IMR-90 (cell line): ENCODE data around the gene LAMB3. TPM values are rescaled to one million over a fixed set of nuclear protein-coding genes. Genes with fewer than 3 reads are reported as not detected.

Experiments
- ATAC-seq: fragments of 200-7000 bp; cut with Tn5 transposase; 2 replicates; pipeline ENCODE4 v1.9.1; 2020; ENCODE audit warnings: low read depth, mild to moderate bottlenecking, moderate library complexity
- BruUV-seq: library from RNA; stranded (reverse); fragments of 400-500 nt; replicated peaks from 2 replicates; lab custom pipeline; 2021; lab: Mats Ljungman, UMichigan
- CTCF ChIA-PET: fragments of 300-600 bp; formaldehyde crosslinking; extraction: SDS; loops from one replicate; lab custom pipeline; 2021; ENCODE audit warnings: antibody characterized with exemption; lab: Yijun Ruan, JAX
- POLR2A ChIA-PET: fragments of 300-600 bp; sonication (Branson Sonifier 250); formaldehyde crosslinking; loops from one replicate; lab custom pipeline; 2022; ENCODE audit warnings: antibody characterized with exemption; ENCODE audit not compliant: unreplicated experiment; lab: Charles Lee
- DNase-seq: peaks from one replicate; pipeline ENCODE4 v3.0.0; 2013
- H2AFZ ChIP-seq: replicated peaks from 2 replicates; pipeline ENCODE3; 2013; ENCODE audit warnings: low read length, mild to moderate bottlenecking; ENCODE audit not compliant: poor library complexity
- H2AK5ac ChIP-seq: 2 replicates; pipeline ENCODE4 v1.6.1; 2013; ENCODE audit warnings: low read depth, low read length, inconsistent platforms
- H2AK9ac ChIP-seq: replicated peaks from 2 replicates; pipeline ENCODE3; 2013; ENCODE audit warnings: mild to moderate bottlenecking, low read depth, low read length, moderate library complexity; ENCODE audit not compliant: poor library complexity
- H2BK120ac ChIP-seq: 2 replicates; pipeline ENCODE4 v1.6.1; 2013; ENCODE audit warnings: low read depth, low read length, inconsistent platforms
- H2BK15ac ChIP-seq: 3 replicates; pipeline ENCODE4 v1.6.1; 2013; ENCODE audit warnings: low read depth, low read length, inconsistent platforms
- H2BK20ac ChIP-seq: 2 replicates; pipeline ENCODE4 v1.6.1; 2013; ENCODE audit warnings: low read depth, mild to moderate bottlenecking, inconsistent platforms, low read length, moderate library complexity
- H2BK5ac ChIP-seq: 2 replicates; pipeline ENCODE4 v1.6.1; 2013; ENCODE audit warnings: mild to moderate bottlenecking, low read depth, low read length, inconsistent platforms; ENCODE audit not compliant: poor library complexity, severe bottlenecking
- H3K14ac ChIP-seq: replicated peaks from 2 replicates; pipeline ENCODE4 v1.6.1; 2013; ENCODE audit warnings: low read depth, low read length, inconsistent platforms
- H3K18ac ChIP-seq: 2 replicates; pipeline ENCODE4 v1.6.1; 2013; ENCODE audit warnings: low read depth, low read length, control low read depth
- H3K23ac ChIP-seq: 2 replicates; pipeline ENCODE4 v1.6.1; 2013; ENCODE audit warnings: low read depth, low read length, inconsistent platforms
- H3K27ac ChIP-seq: 2 replicates; pipeline ENCODE4 v1.5.1; 2013; ENCODE audit warnings: mild to moderate bottlenecking, control low read depth, low read length; ENCODE audit not compliant: insufficient read depth
- H3K27me3 ChIP-seq: 2 replicates; pipeline ENCODE4 v1.6.1; 2013; ENCODE audit warnings: low read length; ENCODE audit not compliant: control insufficient read depth, insufficient read depth
- H3K36me3 ChIP-seq: 2 replicates; pipeline ENCODE4 v1.6.1; 2013; ENCODE audit warnings: low read length, mixed read lengths; ENCODE audit not compliant: control insufficient read depth, insufficient read depth
- H3K4ac ChIP-seq: 2 replicates; pipeline ENCODE4 v1.6.1; 2013; ENCODE audit warnings: low read depth, low read length, inconsistent platforms
- H3K4me1 ChIP-seq: 2 replicates; pipeline ENCODE4 v1.6.1; 2013; ENCODE audit warnings: low read length, mixed read lengths; ENCODE audit not compliant: control insufficient read depth, insufficient read depth
- H3K4me2 ChIP-seq: 2 replicates; pipeline ENCODE4 v1.6.1; 2013; ENCODE audit warnings: low read depth, mild to moderate bottlenecking, control low read depth, low read length, moderate library complexity
- H3K4me3 ChIP-seq: 2 replicates; pipeline ENCODE4 v1.5.1; 2013; ENCODE audit warnings: low read depth, mild to moderate bottlenecking, control low read depth, low read length, moderate library complexity; ENCODE audit not compliant: insufficient read depth
- H3K56ac ChIP-seq: 2 replicates; pipeline ENCODE4 v1.6.1; 2013; ENCODE audit warnings: low read length, inconsistent platforms; ENCODE audit not compliant: insufficient read depth; ENCODE audit errors: extremely low read depth
- H3K79me1 ChIP-seq, 2 experiments: 2 replicates each; pipeline ENCODE4 v1.6.1; 2013; ENCODE audit warnings: low read length in 2 of 2, inconsistent platforms in 1 of 2, low read depth in 1 of 2
- H3K9ac ChIP-seq: 2 replicates; pipeline ENCODE4 v1.6.1; 2013; ENCODE audit warnings: low read depth, low read length, control low read depth
- H3K9me1 ChIP-seq: 2 replicates; pipeline ENCODE4 v1.6.1; 2013; ENCODE audit warnings: low read length, inconsistent platforms; ENCODE audit not compliant: insufficient read depth
- H3K9me3 ChIP-seq: 2 replicates; pipeline ENCODE4 v1.6.1; 2013; ENCODE audit warnings: low read length; ENCODE audit not compliant: control insufficient read depth, insufficient read depth
- H4K20me1 ChIP-seq: 2 replicates; pipeline ENCODE4 v1.6.1; 2013; ENCODE audit warnings: low read length, inconsistent platforms; ENCODE audit not compliant: insufficient read depth
- H4K5ac ChIP-seq: 2 replicates; pipeline ENCODE4 v1.6.1; 2013; ENCODE audit warnings: mild to moderate bottlenecking, low read depth, low read length, control low read depth
- H4K8ac ChIP-seq, 2 experiments: 2 replicates each; pipeline ENCODE4 v1.6.1; 2013; ENCODE audit warnings: low read depth in 2 of 2, low read length in 2 of 2, control low read depth in 1 of 2, inconsistent platforms in 1 of 2
- H4K91ac ChIP-seq: 2 replicates; pipeline ENCODE4 v1.6.1; 2013; ENCODE audit warnings: low read depth, low read length, inconsistent platforms; ENCODE audit not compliant: insufficient read depth
- CHD1 ChIP-seq: IDR thresholded peaks from 2 replicates; pipeline ENCODE4 v1.6.1; 2012; ENCODE audit warnings: low read depth, low read length, improper control_type of control experiment
- CTCF ChIP-seq: conservative IDR thresholded peaks from 2 replicates; pipeline ENCODE4 v1.5.1; 2012; ENCODE audit warnings: mild to moderate bottlenecking, low read depth, low read length, improper control_type of control experiment
- FOS ChIP-seq: fragments of 150-350 bp; IDR thresholded peaks from 2 replicates; pipeline ENCODE4 v1.6.1; 2016; ENCODE audit warnings: low read depth, low read length
- RAD21 ChIP-seq: IDR thresholded peaks from 2 replicates; pipeline ENCODE4 v1.6.1; 2012; ENCODE audit warnings: low read length, improper control_type of control experiment
- RCOR1 ChIP-seq: IDR thresholded peaks from 2 replicates; pipeline ENCODE4 v1.6.1; 2012; ENCODE audit warnings: mild to moderate bottlenecking, low read length, improper control_type of control experiment; ENCODE audit not compliant: insufficient replicate concordance
- WGBS, 2 experiments: methylation state at CpG; one replicate each; pipeline versions ENCODE4 v1.1.5 to v1.1.7; 2013; ENCODE audit warnings: missing lambda C conversion rate in 2 of 2; ENCODE audit not compliant: insufficient read length in 1 of 2; ENCODE audit errors: extremely low coverage in 2 of 2; 5-methylcytosine and 5-hydroxymethylcytosine counted together
- dilution Hi-C: fragments of 300-500 bp; cut with HindIII; formaldehyde crosslinking; loops from one replicate; pipeline ENCODE4 v1.14.3; 2018; ENCODE audit warnings: low sequenced_read_pairs; ENCODE audit not compliant: unreplicated experiment
- in situ Hi-C: fragments of 300-500 bp; cut with MboI; formaldehyde crosslinking; loops from 3 replicates; pipeline ENCODE4 v1.14.3; 2019; ENCODE audit warnings: low sequenced_read_pairs, inconsistent platforms, mixed read lengths
- intact Hi-C: fragments of 100-400 bp; cut with micrococcal nuclease; formaldehyde crosslinking; loops from 2 replicates; pipeline ENCODE4 v1.10.0; 2022
- polyA plus RNA-seq, 3 experiments: library from polyadenylated mRNA; depleted of rRNA; stranded (reverse); fragments of >200 nt; gene quantifications; 2 replicates each; pipeline ENCODE4 v1.2.3, GENCODE V29; 2012; ENCODE audit warnings: low replicate concordance in 1 of 3
- total RNA-seq: library from RNA; depleted of rRNA; stranded (reverse); fragments of >200 nt; gene quantifications from 2 replicates; pipeline ENCODE4 v1.2.3, GENCODE V29; 2012

Gene LAMB3
- total and polyA plus RNA-seq, 2 of the 4 experiments (the other 2 are of a cell fraction) = 0.72 to 2.1 TPM

GRCh38 chr1:209617755-209618154 is 34.5 kb downstream of the LAMB3 start:
- BruUV-seq = no TSS peak
- ChIA-PET POLR2A (no interaction called here), CTCF (no interaction called here)
- no peak overlapping the region for H2BK15ac ChIP-seq
- H4K91ac ChIP-seq = no peak overlapping the region
- H3K27me3 ChIP-seq = no peaks in the 10 kb centered on the region
- H3K36me3 ChIP-seq = no peaks in the 10 kb centered on the region
- H3K9ac ChIP-seq = no peak overlapping the region
- dilution Hi-C loops (no loop called here), in situ Hi-C loops (no loop called here), intact Hi-C loops (no loop called here)
- no peak overlapping the region for H3K14ac ChIP-seq
- no peak for DNase-seq
- no peak overlapping the region for H2BK5ac ChIP-seq
- H3K79me1 ChIP-seq = no peaks in the 10 kb centered on the region
- TF ChIP-seq RAD21 = no peak
- no peak for TF ChIP-seq FOS
- no peak for TF ChIP-seq CTCF
- no peak for TF ChIP-seq CHD1
- no peak for TF ChIP-seq RCOR1
- no peak overlapping the region for H4K5ac ChIP-seq
- no peak overlapping the region for H3K23ac ChIP-seq
- H3K56ac ChIP-seq = no peak overlapping the region
- H4K20me1 ChIP-seq = no peaks in the 10 kb centered on the region
- no peak overlapping the region for H2AK9ac ChIP-seq
- H2AFZ ChIP-seq = no peak overlapping the region
- H3K27ac ChIP-seq = no peak overlapping the region
- no peak overlapping the region for H3K4me3 ChIP-seq
- H3K4me2 ChIP-seq = no peak overlapping the region
- no peak overlapping the region for H3K4ac ChIP-seq
- ATAC-seq = no peak
- H3K4me1 ChIP-seq = no peaks in the 10 kb centered on the region
- no peak overlapping the region for H3K18ac ChIP-seq
- no CpG with 5 or more reads among the region's 6 CpGs for WGBS, 2 experiments
- no peaks in the 10 kb centered on the region for H3K9me1 ChIP-seq
- no peak overlapping the region for H4K8ac ChIP-seq
- H2BK20ac ChIP-seq = no peak overlapping the region
- no peaks in the 10 kb centered on the region for H3K9me3 ChIP-seq
- H2BK120ac ChIP-seq = no peak overlapping the region
- no peak overlapping the region for H2AK5ac ChIP-seq
